IMR-90 (cell line): Measurements from ENCODE around the gene KDM5D. TPM values are rescaled to one million over a fixed set of nuclear protein-coding genes. Genes with fewer than 3 reads are reported as not detected.

Experiments
- ATAC-seq: fragments of 200-7000 bp; cut with Tn5 transposase; 2 replicates; pipeline ENCODE4 v1.9.1; 2020; ENCODE audit warnings: low read depth, mild to moderate bottlenecking, moderate library complexity
- BruUV-seq: library from RNA; stranded (reverse); fragments of 400-500 nt; replicated peaks from 2 replicates; lab custom pipeline; 2021; lab: Mats Ljungman, UMichigan
- CTCF ChIA-PET: fragments of 300-600 bp; formaldehyde crosslinking; extraction: SDS; loops from one replicate; lab custom pipeline; 2021; ENCODE audit warnings: antibody characterized with exemption; lab: Yijun Ruan, JAX
- POLR2A ChIA-PET: fragments of 300-600 bp; sonication (Branson Sonifier 250); formaldehyde crosslinking; loops from one replicate; lab custom pipeline; 2022; ENCODE audit warnings: antibody characterized with exemption; ENCODE audit not compliant: unreplicated experiment; lab: Charles Lee
- DNase-seq: peaks from one replicate; pipeline ENCODE4 v3.0.0; 2013
- H2AFZ ChIP-seq: replicated peaks from 2 replicates; pipeline ENCODE3; 2013; ENCODE audit warnings: low read length, mild to moderate bottlenecking; ENCODE audit not compliant: poor library complexity
- H2AK5ac ChIP-seq: 2 replicates; pipeline ENCODE4 v1.6.1; 2013; ENCODE audit warnings: low read depth, low read length, inconsistent platforms
- H2AK9ac ChIP-seq: replicated peaks from 2 replicates; pipeline ENCODE3; 2013; ENCODE audit warnings: mild to moderate bottlenecking, low read depth, low read length, moderate library complexity; ENCODE audit not compliant: poor library complexity
- H2BK120ac ChIP-seq: 2 replicates; pipeline ENCODE4 v1.6.1; 2013; ENCODE audit warnings: low read depth, low read length, inconsistent platforms
- H2BK15ac ChIP-seq: 3 replicates; pipeline ENCODE4 v1.6.1; 2013; ENCODE audit warnings: low read depth, low read length, inconsistent platforms
- H2BK20ac ChIP-seq: 2 replicates; pipeline ENCODE4 v1.6.1; 2013; ENCODE audit warnings: low read depth, mild to moderate bottlenecking, inconsistent platforms, low read length, moderate library complexity
- H2BK5ac ChIP-seq: 2 replicates; pipeline ENCODE4 v1.6.1; 2013; ENCODE audit warnings: mild to moderate bottlenecking, low read depth, low read length, inconsistent platforms; ENCODE audit not compliant: poor library complexity, severe bottlenecking
- H3K14ac ChIP-seq: replicated peaks from 2 replicates; pipeline ENCODE4 v1.6.1; 2013; ENCODE audit warnings: low read depth, low read length, inconsistent platforms
- H3K18ac ChIP-seq: 2 replicates; pipeline ENCODE4 v1.6.1; 2013; ENCODE audit warnings: low read depth, low read length, control low read depth
- H3K23ac ChIP-seq: 2 replicates; pipeline ENCODE4 v1.6.1; 2013; ENCODE audit warnings: low read depth, low read length, inconsistent platforms
- H3K27ac ChIP-seq: 2 replicates; pipeline ENCODE4 v1.5.1; 2013; ENCODE audit warnings: mild to moderate bottlenecking, control low read depth, low read length; ENCODE audit not compliant: insufficient read depth
- H3K27me3 ChIP-seq: 2 replicates; pipeline ENCODE4 v1.6.1; 2013; ENCODE audit warnings: low read length; ENCODE audit not compliant: control insufficient read depth, insufficient read depth
- H3K36me3 ChIP-seq: 2 replicates; pipeline ENCODE4 v1.6.1; 2013; ENCODE audit warnings: low read length, mixed read lengths; ENCODE audit not compliant: control insufficient read depth, insufficient read depth
- H3K4ac ChIP-seq: 2 replicates; pipeline ENCODE4 v1.6.1; 2013; ENCODE audit warnings: low read depth, low read length, inconsistent platforms
- H3K4me1 ChIP-seq: 2 replicates; pipeline ENCODE4 v1.6.1; 2013; ENCODE audit warnings: low read length, mixed read lengths; ENCODE audit not compliant: control insufficient read depth, insufficient read depth
- H3K4me2 ChIP-seq: 2 replicates; pipeline ENCODE4 v1.6.1; 2013; ENCODE audit warnings: low read depth, mild to moderate bottlenecking, control low read depth, low read length, moderate library complexity
- H3K4me3 ChIP-seq: 2 replicates; pipeline ENCODE4 v1.5.1; 2013; ENCODE audit warnings: low read depth, mild to moderate bottlenecking, control low read depth, low read length, moderate library complexity; ENCODE audit not compliant: insufficient read depth
- H3K56ac ChIP-seq: 2 replicates; pipeline ENCODE4 v1.6.1; 2013; ENCODE audit warnings: low read length, inconsistent platforms; ENCODE audit not compliant: insufficient read depth; ENCODE audit errors: extremely low read depth
- H3K79me1 ChIP-seq, 2 experiments: 2 replicates each; pipeline ENCODE4 v1.6.1; 2013; ENCODE audit warnings: low read length in 2 of 2, inconsistent platforms in 1 of 2, low read depth in 1 of 2
- H3K9ac ChIP-seq: 2 replicates; pipeline ENCODE4 v1.6.1; 2013; ENCODE audit warnings: low read depth, low read length, control low read depth
- H3K9me1 ChIP-seq: 2 replicates; pipeline ENCODE4 v1.6.1; 2013; ENCODE audit warnings: low read length, inconsistent platforms; ENCODE audit not compliant: insufficient read depth
- H3K9me3 ChIP-seq: 2 replicates; pipeline ENCODE4 v1.6.1; 2013; ENCODE audit warnings: low read length; ENCODE audit not compliant: control insufficient read depth, insufficient read depth
- H4K20me1 ChIP-seq: 2 replicates; pipeline ENCODE4 v1.6.1; 2013; ENCODE audit warnings: low read length, inconsistent platforms; ENCODE audit not compliant: insufficient read depth
- H4K5ac ChIP-seq: 2 replicates; pipeline ENCODE4 v1.6.1; 2013; ENCODE audit warnings: mild to moderate bottlenecking, low read depth, low read length, control low read depth
- H4K8ac ChIP-seq, 2 experiments: 2 replicates each; pipeline ENCODE4 v1.6.1; 2013; ENCODE audit warnings: low read depth in 2 of 2, low read length in 2 of 2, control low read depth in 1 of 2, inconsistent platforms in 1 of 2
- H4K91ac ChIP-seq: 2 replicates; pipeline ENCODE4 v1.6.1; 2013; ENCODE audit warnings: low read depth, low read length, inconsistent platforms; ENCODE audit not compliant: insufficient read depth
- BHLHE40 ChIP-seq: fragments of 150-350 bp; IDR thresholded peaks from 2 replicates; pipeline ENCODE4 v1.6.1; 2016; ENCODE audit warnings: mild to moderate bottlenecking, low read depth, low read length
- CEBPB ChIP-seq: IDR thresholded peaks from 2 replicates; pipeline ENCODE4 v1.6.1; 2012; ENCODE audit warnings: low read depth, low read length, improper control_type of control experiment
- CHD1 ChIP-seq: IDR thresholded peaks from 2 replicates; pipeline ENCODE4 v1.6.1; 2012; ENCODE audit warnings: low read depth, low read length, improper control_type of control experiment
- ELK1 ChIP-seq: fragments of 150-350 bp; IDR thresholded peaks from 2 replicates; pipeline ENCODE4 v1.6.1; 2016; ENCODE audit warnings: low read depth, mild to moderate bottlenecking, low read length, moderate library complexity, borderline replicate concordance
- FOS ChIP-seq: fragments of 150-350 bp; IDR thresholded peaks from 2 replicates; pipeline ENCODE4 v1.6.1; 2016; ENCODE audit warnings: low read depth, low read length
- MAFK ChIP-seq: IDR thresholded peaks from 2 replicates; pipeline ENCODE4 v1.6.1; 2012; ENCODE audit warnings: low read depth, low read length, improper control_type of control experiment
- MAZ ChIP-seq: IDR thresholded peaks from 2 replicates; pipeline ENCODE4 v1.6.1; 2012; ENCODE audit warnings: low read depth, mild to moderate bottlenecking, low read length, improper control_type of control experiment, moderate library complexity, borderline replicate concordance
- MXI1 ChIP-seq: IDR thresholded peaks from 2 replicates; pipeline ENCODE4 v1.6.1; 2012; ENCODE audit warnings: low read depth, mild to moderate bottlenecking, low read length, moderate library complexity, borderline replicate concordance
- NFE2L2 ChIP-seq: fragments of 150-350 bp; IDR thresholded peaks from 2 replicates; pipeline ENCODE4 v1.6.1; 2016; ENCODE audit warnings: low read depth, mild to moderate bottlenecking, low read length
- POLR2A ChIP-seq: IDR thresholded peaks from 2 replicates; pipeline ENCODE4 v1.6.1; 2012; ENCODE audit warnings: mild to moderate bottlenecking, low read depth, low read length
- RAD21 ChIP-seq: IDR thresholded peaks from 2 replicates; pipeline ENCODE4 v1.6.1; 2012; ENCODE audit warnings: low read length, improper control_type of control experiment
- RCOR1 ChIP-seq: IDR thresholded peaks from 2 replicates; pipeline ENCODE4 v1.6.1; 2012; ENCODE audit warnings: mild to moderate bottlenecking, low read length, improper control_type of control experiment; ENCODE audit not compliant: insufficient replicate concordance
- RFX5 ChIP-seq: IDR thresholded peaks from 2 replicates; pipeline ENCODE4 v1.8.0; 2012; ENCODE audit warnings: low read depth, mild to moderate bottlenecking, low read length, moderate library complexity
- SMC3 ChIP-seq: fragments of 150-350 bp; IDR thresholded peaks from 2 replicates; pipeline ENCODE4 v1.6.1; 2016; ENCODE audit warnings: low read depth, mild to moderate bottlenecking, antibody characterized with exemption, low read length, moderate library complexity
- USF2 ChIP-seq: fragments of 150-350 bp; IDR thresholded peaks from 2 replicates; pipeline ENCODE4 v1.6.1; 2017; ENCODE audit warnings: mild to moderate bottlenecking, antibody characterized with exemption, low read length, low read depth
- WGBS, 2 experiments: methylation state at CpG; one replicate each; pipeline versions ENCODE4 v1.1.5 to v1.1.7; 2013; ENCODE audit warnings: missing lambda C conversion rate in 2 of 2; ENCODE audit not compliant: insufficient read length in 1 of 2; ENCODE audit errors: extremely low coverage in 2 of 2; 5-methylcytosine and 5-hydroxymethylcytosine counted together
- dilution Hi-C: fragments of 300-500 bp; cut with HindIII; formaldehyde crosslinking; loops from one replicate; pipeline ENCODE4 v1.14.3; 2018; ENCODE audit warnings: low sequenced_read_pairs; ENCODE audit not compliant: unreplicated experiment
- in situ Hi-C: fragments of 300-500 bp; cut with MboI; formaldehyde crosslinking; loops from 3 replicates; pipeline ENCODE4 v1.14.3; 2019; ENCODE audit warnings: low sequenced_read_pairs, inconsistent platforms, mixed read lengths
- intact Hi-C: fragments of 100-400 bp; cut with micrococcal nuclease; formaldehyde crosslinking; loops from 2 replicates; pipeline ENCODE4 v1.10.0; 2022
- polyA plus RNA-seq, 3 experiments: library from polyadenylated mRNA; depleted of rRNA; stranded (reverse); fragments of >200 nt; gene quantifications; 2 replicates each; pipeline ENCODE4 v1.2.3, GENCODE V29; 2012; ENCODE audit warnings: low replicate concordance in 1 of 3
- total RNA-seq: library from RNA; depleted of rRNA; stranded (reverse); fragments of >200 nt; gene quantifications from 2 replicates; pipeline ENCODE4 v1.2.3, GENCODE V29; 2012
- TF ChIP-seq, protein P1 (sequence below): conservative IDR thresholded peaks from 2 replicates; pipeline ENCODE4 v1.5.1; 2012; ENCODE audit warnings: mild to moderate bottlenecking, low read depth, low read length, improper control_type of control experiment

Gene KDM5D
- total and polyA plus RNA-seq, 2 of the 4 experiments (the other 2 are of a cell fraction), result not detected

DNA sequence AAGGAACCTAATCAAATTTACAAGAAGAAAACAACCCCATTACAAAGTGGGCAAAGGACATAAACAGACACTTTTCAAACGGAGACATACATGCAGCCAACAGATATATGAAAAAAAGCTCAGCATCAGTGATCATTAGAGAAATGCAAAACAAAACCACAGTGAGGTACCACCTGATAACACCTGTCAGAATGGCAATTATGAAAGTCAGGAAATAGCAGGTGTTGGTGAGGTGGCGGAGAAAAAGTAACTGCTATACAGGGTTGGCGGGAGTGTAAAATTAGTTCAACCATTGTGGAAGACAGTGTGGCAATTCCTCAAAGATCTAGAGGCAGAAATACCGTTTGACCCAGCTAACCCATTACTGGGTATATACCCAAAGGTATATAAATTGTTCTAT is 31.1 kb downstream of the KDM5D start:
- no peak for DNase-seq
- H3K79me1 ChIP-seq, result no peaks in the 10 kb centered on the region
- H2AK5ac ChIP-seq, result no peak overlapping the region
- no peak overlapping the region for H4K8ac ChIP-seq
- H3K9me3 ChIP-seq, result no peaks in the 10 kb centered on the region
- in situ Hi-C loops, result no loop called here
- H3K4ac ChIP-seq, result no peak overlapping the region
- no peak overlapping the region for H2BK5ac ChIP-seq
- no peaks in the 10 kb centered on the region for H3K9me1 ChIP-seq
- TF ChIP-seq SMC3 (no peak), CEBPB (no peak), CHD1 (no peak), FOS (no peak), NFE2L2 (no peak), RAD21 (no peak), POLR2A (no peak), RCOR1 (no peak), MAZ (no peak), RFX5 (no peak), ELK1 (no peak), BHLHE40 (no peak), MXI1 (no peak), USF2 (no peak), MAFK (no peak)
- TF ChIP-seq, protein P1, sequence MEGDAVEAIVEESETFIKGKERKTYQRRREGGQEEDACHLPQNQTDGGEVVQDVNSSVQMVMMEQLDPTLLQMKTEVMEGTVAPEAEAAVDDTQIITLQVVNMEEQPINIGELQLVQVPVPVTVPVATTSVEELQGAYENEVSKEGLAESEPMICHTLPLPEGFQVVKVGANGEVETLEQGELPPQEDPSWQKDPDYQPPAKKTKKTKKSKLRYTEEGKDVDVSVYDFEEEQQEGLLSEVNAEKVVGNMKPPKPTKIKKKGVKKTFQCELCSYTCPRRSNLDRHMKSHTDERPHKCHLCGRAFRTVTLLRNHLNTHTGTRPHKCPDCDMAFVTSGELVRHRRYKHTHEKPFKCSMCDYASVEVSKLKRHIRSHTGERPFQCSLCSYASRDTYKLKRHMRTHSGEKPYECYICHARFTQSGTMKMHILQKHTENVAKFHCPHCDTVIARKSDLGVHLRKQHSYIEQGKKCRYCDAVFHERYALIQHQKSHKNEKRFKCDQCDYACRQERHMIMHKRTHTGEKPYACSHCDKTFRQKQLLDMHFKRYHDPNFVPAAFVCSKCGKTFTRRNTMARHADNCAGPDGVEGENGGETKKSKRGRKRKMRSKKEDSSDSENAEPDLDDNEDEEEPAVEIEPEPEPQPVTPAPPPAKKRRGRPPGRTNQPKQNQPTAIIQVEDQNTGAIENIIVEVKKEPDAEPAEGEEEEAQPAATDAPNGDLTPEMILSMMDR, result no peak
- H3K23ac ChIP-seq, result no peak overlapping the region
- no peak overlapping the region for H3K4me2 ChIP-seq
- no TSS peak for BruUV-seq
- H2BK15ac ChIP-seq, result no peak overlapping the region
- H2AK9ac ChIP-seq, result no peak overlapping the region
- ChIA-PET POLR2A (no interaction called here), CTCF (no interaction called here)
- H3K9ac ChIP-seq, result no peak overlapping the region
- no peaks in the 10 kb centered on the region for H3K4me1 ChIP-seq
- H4K20me1 ChIP-seq, result no peaks in the 10 kb centered on the region
- no peak overlapping the region for H3K14ac ChIP-seq
- no peak overlapping the region for H3K4me3 ChIP-seq
- H3K36me3 ChIP-seq, result no peaks in the 10 kb centered on the region
- H3K27me3 ChIP-seq, result no peaks in the 10 kb centered on the region
- H2BK20ac ChIP-seq, result no peak overlapping the region
- no peak for ATAC-seq
- WGBS, 2 experiments, result no CpG with 5 or more reads among the region's 4 CpGs
- dilution Hi-C loops, result no loop called here
- no peak overlapping the region for H4K91ac ChIP-seq
- intact Hi-C loops, result no loop called here
- H2AFZ ChIP-seq, result no peak overlapping the region
- H3K56ac ChIP-seq, result no peak overlapping the region
- H3K18ac ChIP-seq, result no peak overlapping the region
- no peak overlapping the region for H4K5ac ChIP-seq
- H2BK120ac ChIP-seq, result no peak overlapping the region
- no peak overlapping the region for H3K27ac ChIP-seq
